IPS-20b (cell line): Measurements from ENCODE around the gene IL25.

Source experiments
- H3K27ac ChIP-seq: one replicate; pipeline ENCODE4 v1.5.1; 2013; ENCODE audit warnings: low read length
- H3K27me3 ChIP-seq: 2 replicates; pipeline ENCODE4 v1.6.1; 2013; ENCODE audit warnings: mild to moderate bottlenecking, low read length, inconsistent platforms; ENCODE audit not compliant: insufficient read depth
- H3K36me3 ChIP-seq: 2 replicates; pipeline ENCODE4 v1.6.1; 2013; ENCODE audit warnings: low read depth, mild to moderate bottlenecking, inconsistent platforms, low read length, moderate library complexity; ENCODE audit not compliant: insufficient read depth
- H3K4me1 ChIP-seq: 2 replicates; pipeline ENCODE4 v1.6.1; 2013; ENCODE audit warnings: mild to moderate bottlenecking, control low read depth, inconsistent platforms, low read length, moderate library complexity; ENCODE audit not compliant: insufficient read depth
- H3K4me3 ChIP-seq: 2 replicates; pipeline ENCODE4 v1.5.1; 2013; ENCODE audit warnings: mild to moderate bottlenecking, low read length, inconsistent platforms
- H3K9ac ChIP-seq: 2 replicates; pipeline ENCODE4 v1.6.1; 2013; ENCODE audit warnings: low read depth, mild to moderate bottlenecking, inconsistent platforms, low read length, moderate library complexity
- H3K9me3 ChIP-seq: 2 replicates; pipeline ENCODE4 v1.6.1; 2013; ENCODE audit warnings: mild to moderate bottlenecking, low read depth, low read length, inconsistent platforms; ENCODE audit not compliant: insufficient read depth

IL25 gene

DNA sequence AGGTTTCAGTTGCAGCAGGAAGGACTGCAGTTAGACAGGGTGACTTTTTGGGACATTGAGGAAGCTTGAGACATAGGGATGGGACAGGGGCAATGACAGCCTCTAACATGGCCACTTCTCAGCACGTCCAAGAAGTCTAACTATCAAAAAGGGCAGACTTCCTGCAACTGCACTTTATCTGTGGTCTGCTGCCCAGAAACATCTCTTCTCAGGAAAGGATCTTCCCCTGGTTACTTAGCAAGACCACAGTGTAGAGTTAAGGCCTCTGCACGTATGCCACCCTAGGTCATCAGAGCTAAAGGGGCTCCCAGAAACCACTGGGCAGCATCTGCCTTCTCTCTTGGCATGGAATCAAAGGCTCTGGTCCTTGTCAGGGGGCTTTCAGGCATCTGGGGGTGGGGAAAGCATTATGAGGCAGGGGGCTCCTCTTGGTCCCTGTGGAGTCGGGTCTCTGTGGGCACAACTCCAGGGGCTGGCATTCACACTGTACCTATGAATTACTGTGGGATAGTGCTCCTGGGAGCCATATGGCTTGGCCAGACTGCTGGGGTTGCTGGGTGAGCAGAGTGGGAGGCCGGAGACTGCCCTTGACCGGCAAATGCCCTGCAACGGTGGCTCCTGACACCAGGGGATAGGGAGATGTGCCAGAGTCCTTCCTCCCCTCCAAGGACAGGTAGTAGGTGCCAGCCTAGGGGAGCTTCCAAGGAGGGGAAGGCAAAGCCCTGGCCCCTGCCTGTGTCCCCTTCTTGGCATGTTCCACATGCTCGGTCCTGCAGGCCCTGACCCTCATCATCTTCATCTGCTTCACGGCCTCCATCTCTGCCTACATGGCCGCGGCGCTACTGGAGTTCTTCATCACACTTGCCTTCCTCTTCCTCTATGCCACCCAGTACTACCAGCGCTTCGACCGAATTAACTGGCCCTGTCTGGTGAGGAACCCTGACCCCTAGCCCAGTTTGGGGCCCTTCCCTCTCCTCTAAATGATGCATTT is 5.3 kb downstream of the IL25 start:
- peaks cover 33% of the 10 kb centered on the region for H3K27me3 ChIP-seq
- no peak overlapping the region for H3K4me3 ChIP-seq
- peaks cover 3% of the 10 kb centered on the region; the same call in 1 of the 2 replicates for H3K4me1 ChIP-seq
- no peak overlapping the region for H3K9ac ChIP-seq
- no peak overlapping the region for H3K27ac ChIP-seq
- no peaks in the 10 kb centered on the region for H3K36me3 ChIP-seq
- no peaks in the 10 kb centered on the region for H3K9me3 ChIP-seq

GRCh38 chr14:23378612-23379220 is 6.1 kb downstream of the IL25 start:
- no peak overlapping the region for H3K9ac ChIP-seq
- no peaks in the 10 kb centered on the region for H3K36me3 ChIP-seq
- peaks cover 33% of the 10 kb centered on the region for H3K27me3 ChIP-seq
- no peaks in the 10 kb centered on the region for H3K9me3 ChIP-seq
- peaks cover 3% of the 10 kb centered on the region; the same call in 1 of the 2 replicates for H3K4me1 ChIP-seq
- no peak overlapping the region for H3K4me3 ChIP-seq
- no peak overlapping the region for H3K27ac ChIP-seq

- no peaks in the 10 kb centered on the region for H3K36me3 ChIP-seq
Measured at GRCh38 chr14:23379366-23380196, 7.0 kb downstream of the IL25 start.

DNA sequence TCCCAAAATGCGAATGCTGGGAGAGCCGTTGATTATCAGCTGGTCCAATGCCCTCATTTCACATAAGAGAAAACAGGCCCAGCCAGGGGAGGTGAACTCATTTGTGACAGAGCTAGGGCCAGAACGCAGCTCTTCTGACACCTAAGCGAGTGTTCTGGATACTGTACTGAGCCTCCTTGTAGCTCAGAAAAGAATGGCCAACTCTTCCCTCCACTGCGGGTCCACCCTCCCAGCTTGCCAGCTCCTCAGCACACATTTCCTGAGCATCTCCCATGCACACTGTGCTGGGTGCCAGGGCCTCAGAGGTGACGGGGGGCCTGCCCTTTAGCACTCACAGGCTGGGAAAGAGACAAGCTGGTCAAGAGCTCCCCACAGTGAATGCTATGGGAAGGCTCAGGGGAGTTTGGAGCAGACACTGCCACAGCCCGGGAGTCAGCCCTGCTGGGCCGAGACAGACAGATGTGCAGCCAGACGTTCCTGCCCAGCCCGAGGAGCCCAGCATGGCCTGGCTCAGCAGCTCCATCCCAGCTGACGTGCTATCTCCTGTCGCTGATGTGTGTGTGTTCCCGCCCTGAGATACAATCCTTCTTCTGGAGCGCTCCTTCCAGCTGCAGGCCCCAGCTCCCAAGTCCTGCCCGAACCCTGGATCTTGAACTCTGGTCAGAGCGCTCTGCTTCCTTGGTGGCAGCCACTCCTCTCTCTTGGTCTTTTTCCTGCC is 7.7 kb downstream of the IL25 start:
- Histone ChIP-seq H3K4me3 (no peak overlapping the region), H3K27me3 (peaks cover 33% of the 10 kb centered on the region), H3K9ac (no peak overlapping the region), H3K36me3 (no peaks in the 10 kb centered on the region), H3K9me3 (no peaks in the 10 kb centered on the region), H3K27ac (no peak overlapping the region), H3K4me1 (peaks cover 3% of the 10 kb centered on the region; the same call in 1 of the 2 replicates)

More at GRCh38 chr14:23379366-23380196, 7.0 kb downstream of the IL25 start:
- no peak overlapping the region for H3K4me3 ChIP-seq
- H3K27me3 ChIP-seq, result peaks cover 33% of the 10 kb centered on the region
- peaks cover 3% of the 10 kb centered on the region; the same call in 1 of the 2 replicates for H3K4me1 ChIP-seq
- H3K9ac ChIP-seq, result no peak overlapping the region
- no peaks in the 10 kb centered on the region for H3K9me3 ChIP-seq
- H3K27ac ChIP-seq, result no peak overlapping the region

DNA sequence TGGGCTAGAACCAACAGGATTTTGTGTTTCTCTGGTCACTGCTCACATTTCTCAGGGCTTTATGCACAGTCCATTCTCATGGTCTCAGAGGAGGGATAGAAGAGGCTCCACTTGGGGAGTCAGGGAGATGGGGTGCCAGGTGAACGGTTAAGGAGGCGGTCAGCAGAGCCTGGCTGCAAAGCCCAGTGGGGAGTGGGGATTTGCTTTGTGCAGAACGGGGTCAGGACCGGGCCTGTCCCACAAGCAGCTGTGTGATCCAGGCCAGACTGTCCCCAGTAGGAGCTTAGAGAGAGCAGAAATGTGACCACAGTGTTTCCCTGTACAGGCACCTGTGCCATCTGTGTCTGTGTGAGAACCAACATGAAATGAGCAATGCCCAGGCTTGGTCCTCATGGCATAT is 8.4 kb downstream of the IL25 start:
- Histone ChIP-seq H3K27ac (no peak overlapping the region), H3K4me1 (peaks cover 3% of the 10 kb centered on the region; the same call in 1 of the 2 replicates), H3K4me3 (no peak overlapping the region), H3K9me3 (no peaks in the 10 kb centered on the region), H3K36me3 (no peaks in the 10 kb centered on the region), H3K27me3 (peaks cover 33% of the 10 kb centered on the region), H3K9ac (no peak overlapping the region)

DNA sequence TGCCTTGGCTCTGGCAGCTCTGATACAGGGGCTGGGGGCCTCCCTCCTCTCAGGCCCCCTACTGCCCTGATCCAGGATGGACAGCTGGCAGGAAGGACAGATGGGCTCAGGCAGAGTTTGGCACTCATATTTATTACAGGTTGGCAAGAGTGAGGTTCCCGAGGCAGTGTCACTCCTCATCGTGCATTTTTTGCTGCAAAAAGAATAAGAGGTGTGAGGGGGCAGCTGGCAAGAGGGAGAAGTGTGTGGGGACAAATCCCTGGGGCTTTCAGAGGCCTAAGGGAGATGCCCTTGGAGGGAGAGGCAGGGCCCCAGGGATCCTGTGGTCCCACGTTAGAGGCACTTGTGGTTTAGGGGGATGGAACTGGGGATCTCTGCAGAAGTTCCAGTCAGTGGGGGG is 9.3 kb downstream of the IL25 start:
- H3K27me3 ChIP-seq, result peaks cover 33% of the 10 kb centered on the region
- no peaks in the 10 kb centered on the region for H3K9me3 ChIP-seq
- no peak overlapping the region for H3K27ac ChIP-seq
- no peaks in the 10 kb centered on the region for H3K36me3 ChIP-seq
- no peaks in the 10 kb centered on the region for H3K4me1 ChIP-seq
- no peak overlapping the region for H3K4me3 ChIP-seq
- H3K9ac ChIP-seq, result no peak overlapping the region

GRCh38 chr14:23382276-23382675 is 9.7 kb downstream of the IL25 start:
- Histone ChIP-seq H3K4me3 (no peak overlapping the region), H3K36me3 (no peaks in the 10 kb centered on the region), H3K27me3 (peaks cover 29% of the 10 kb centered on the region), H3K9me3 (no peaks in the 10 kb centered on the region), H3K4me1 (no peaks in the 10 kb centered on the region), H3K9ac (no peak overlapping the region), H3K27ac (no peak overlapping the region)

GRCh38 chr14:23382731-23383440 is 10.3 kb downstream of the IL25 start:
- Histone ChIP-seq H3K4me3 (no peak overlapping the region), H3K9ac (no peak overlapping the region), H3K4me1 (no peaks in the 10 kb centered on the region), H3K27me3 (peaks cover 23% of the 10 kb centered on the region), H3K36me3 (no peaks in the 10 kb centered on the region), H3K9me3 (no peaks in the 10 kb centered on the region), H3K27ac (no peak overlapping the region)

DNA sequence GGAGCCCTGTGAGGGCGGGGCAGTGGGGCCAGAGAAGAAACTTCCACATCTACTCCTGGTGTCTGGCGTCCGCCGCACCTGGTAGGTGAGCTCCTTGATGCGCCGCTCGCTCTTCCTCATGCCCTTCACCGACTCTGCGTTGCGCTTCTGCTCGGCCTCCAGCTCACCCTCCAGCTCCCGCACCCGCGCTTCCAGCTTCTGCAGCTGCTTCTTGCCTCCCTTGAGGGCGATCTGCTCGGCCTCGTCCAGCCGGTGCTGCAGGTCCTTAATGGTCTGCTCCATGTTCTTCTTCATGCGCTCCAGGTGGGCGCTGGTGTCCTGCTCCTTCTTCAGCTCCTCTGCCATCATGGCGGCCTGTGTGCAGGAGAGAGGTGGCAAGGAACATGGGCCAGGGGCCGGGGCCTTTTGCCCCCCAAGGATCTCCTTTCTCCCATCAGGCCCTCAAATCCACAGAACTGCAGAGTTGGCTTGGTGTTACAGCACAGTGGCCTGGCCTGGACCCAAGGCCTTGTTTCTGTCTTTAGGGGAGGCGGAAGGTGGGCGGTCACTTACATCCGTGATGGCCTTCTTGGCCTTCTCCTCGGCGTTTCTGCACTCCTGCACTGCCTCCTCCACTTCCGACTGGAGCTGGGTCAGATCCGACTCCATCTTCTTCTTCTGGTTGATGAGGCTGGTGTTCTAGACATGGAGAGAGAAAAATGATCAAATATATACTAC is 11.9 kb downstream of the IL25 start:
- no peak overlapping the region for H3K4me3 ChIP-seq
- H3K4me1 ChIP-seq, result no peaks in the 10 kb centered on the region; the same call in 1 of the 2 replicates
- no peak overlapping the region for H3K9ac ChIP-seq
- peaks cover 14% of the 10 kb centered on the region for H3K27me3 ChIP-seq
- H3K27ac ChIP-seq, result no peak overlapping the region
- H3K36me3 ChIP-seq, result no peaks in the 10 kb centered on the region
- no peaks in the 10 kb centered on the region for H3K9me3 ChIP-seq

DNA sequence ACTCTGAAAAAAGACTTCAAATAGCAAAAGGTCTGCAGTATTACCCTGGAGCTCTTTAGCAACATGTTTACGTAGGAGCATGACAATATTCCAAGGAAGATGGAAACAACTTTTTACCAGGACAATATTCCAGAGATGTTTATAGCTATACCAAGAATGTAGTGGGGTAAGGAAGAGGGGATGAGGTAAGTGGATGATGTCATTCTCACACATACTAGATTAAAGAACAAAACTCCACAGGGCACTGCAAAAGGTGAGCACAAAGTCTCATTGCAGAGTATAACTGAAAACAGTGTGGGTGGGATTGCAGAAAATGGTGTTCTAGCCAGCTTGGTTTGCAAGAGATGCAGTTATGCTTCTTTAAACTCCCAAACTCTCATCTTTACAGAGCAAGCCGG is 12.6 kb downstream of the IL25 start:
- H3K4me1 ChIP-seq, result no peaks in the 10 kb centered on the region; the same call in 1 of the 2 replicates
- no peaks in the 10 kb centered on the region for H3K36me3 ChIP-seq
- no peak overlapping the region for H3K4me3 ChIP-seq
- no peak overlapping the region for H3K27ac ChIP-seq
- no peak overlapping the region for H3K9ac ChIP-seq
- H3K27me3 ChIP-seq, result peaks cover 14% of the 10 kb centered on the region
- H3K9me3 ChIP-seq, result no peaks in the 10 kb centered on the region
